ENCODE results near the gene HSPA1A. TPM values are rescaled to one million over a fixed set of nuclear protein-coding genes. Genes with fewer than 3 reads are reported as not detected.

Gene HSPA1A
- total RNA-seq, 1 experiment from 2014 or later, result 51.2 TPM

- Histone ChIP-seq H3K79me2 (ENCODE audit: insufficient read depth, low read length) (no peaks in the 10 kb centered on the region), H4K20me1 (ENCODE audit: control insufficient read depth, insufficient read depth, insufficient read length) (no peaks in the 10 kb centered on the region), H2BK120ac (ENCODE audit: low read depth, low read length, poor library complexity, severe bottlenecking) (no peak overlapping the region), H3K9ac (ENCODE audit: extremely low read depth, insufficient read length, low read length) (no peak overlapping the region), H3K14ac (ENCODE audit: insufficient read depth, low read length) (no peak overlapping the region), H3K23me2 (ENCODE audit: insufficient read length, low read depth, low read length, poor library complexity, severe bottlenecking) (no peaks in the 10 kb centered on the region), H3K56ac (ENCODE audit: insufficient read length, low read depth, low read length) (no peak overlapping the region), H3K79me1 (ENCODE audit: insufficient read depth, low read depth, low read length, poor library complexity, severe bottlenecking) (no peaks in the 10 kb centered on the region), H3K4me1 (ENCODE audit: insufficient read depth, low read length) (no peaks in the 10 kb centered on the region), H3K4me2 (ENCODE audit: insufficient read depth, insufficient read length, low read length) (no peak overlapping the region), H3K23ac (ENCODE audit: insufficient read length, low read depth, low read length) (no peak overlapping the region), H3K18ac (ENCODE audit: insufficient read length, low read depth, low read length) (no peak overlapping the region), H2AK5ac (ENCODE audit: insufficient read length, low read length) (no peak overlapping the region), H4K8ac (replicated peaks; ENCODE audit: insufficient read length, low read depth, low read length) (no peak overlapping the region), H3K9me3 (ENCODE audit: control insufficient read depth, low read depth, low read length) (no peaks in the 10 kb centered on the region), H4K5ac (ENCODE audit: insufficient read length, low read depth, low read length) (no peak overlapping the region), H2BK15ac (ENCODE audit: low read depth, low read length) (no peak overlapping the region), H3K27me3 (ENCODE audit: insufficient read depth, low read length) (no peaks in the 10 kb centered on the region), H2AFZ (ENCODE audit: low read length) (no peak overlapping the region), H2BK20ac (ENCODE audit: low read depth, low read length, poor library complexity, severe bottlenecking) (no peak overlapping the region), H2BK12ac (ENCODE audit: insufficient read length, low read depth, low read length) (no peak overlapping the region), H4K91ac (ENCODE audit: insufficient read length, low read depth, low read length) (no peak overlapping the region), H2BK5ac (ENCODE audit: insufficient read length, low read length) (no peak overlapping the region), H3K27ac (ENCODE audit: insufficient read length, low read depth, low read length) (no peak overlapping the region), H3K4ac (ENCODE audit: low read depth, low read length) (no peak overlapping the region), H3T11ph (ENCODE audit: low read length) (no peak overlapping the region)
- no peak for TF ChIP-seq CTCF (conservative IDR thresholded peaks at IDR 0.05)
- no peak for DNase-seq
- WGBS (ENCODE audit: extremely low coverage, insufficient read length, low lambda C conversion rate), result no CpG with 5 or more reads among the region's 2 CpGs
- Mint-ChIP-seq H3K27me3 (ENCODE audit: low read depth) (no peaks in the 10 kb centered on the region), H3K36me3 (ENCODE audit: insufficient read depth in 1 of 3, low read depth in 3 of 3) (peaks cover 10 to 12% (median 12%) of the 10 kb centered on the region in 3 experiments; a peak in 6 of 7 replicates), H3K27ac (no peak overlapping the region), H3K4me3 (no peak overlapping the region), H3K4me1 (0 out of 4 replicates have a peak, but pooled peaks cover 0 to 2% of the 10 kb centered on the region in 2 experiments), H3K9me3 (peaks cover 11 to 12% of the 10 kb centered on the region in 2 experiments)
These were observed 35.6 kb downstream of the HSPA1A start for GRCh38 chr6:31850765-31851484.
